ENCODE results near the gene CFL1. TPM values are rescaled to one million over a fixed set of nuclear protein-coding genes. Genes with fewer than 3 reads are reported as not detected.

The CFL1 gene
- total RNA-seq, 4 donors from 2014 or later = 1,308 to 1,852 (median 1,703) TPM

- Histone ChIP-seq H3K36me3 (no peaks in the 10 kb centered on the region), H3K4me1 (peaks cover 39 to 73% (median 58%) of the 10 kb centered on the region in 4 donors), H3K27ac (peak within 1 kb of the TSS; percentile 95 to 99 (median 97)), H3K4me3 (peak within 1 kb of the TSS; percentile 45 to 79 (median 69)), H3K27me3 (no peaks in the 10 kb centered on the region), H3K9me3 (no peaks in the 10 kb centered on the region)
- in situ Hi-C loops (cut with MboI; ENCODE audit: low pct_ligation_motif_present in 1 of 4, low pct_unique_long_range_greater_than_20kb in 1 of 4, low sequenced_read_pairs in 3 of 4) = loop anchor here in 2 of 4 donors (25.0 kb wide), 1 partner anchor 97 kb away; no protein-coding TSS in a partner anchor
- intact Hi-C loops (cut with DNase I; ENCODE audit: low total_unique reads) = no loop called here
- DNase-seq = peak; percentile 99
- WGBS, 2 donors (ENCODE audit: low coverage in 1 of 2) = 1% methylated on average over 27 of the region's 94 CpGs; no CpG with 5 or more reads in 1 of the 2 donors
- TF ChIP-seq EP300 (IDR thresholded peaks at IDR 0.05; ENCODE audit: low read depth) (no peak), POLR2AphosphoS5 (IDR thresholded peaks at IDR 0.05) (peak; percentile 86 to 97 (median 95)), CTCF (IDR thresholded peaks at IDR 0.05) (peak in 3 of 5 experiments; percentile 11 to 48 (median 31)), POLR2A (IDR thresholded peaks at IDR 0.05) (peak; percentile 81)
These were observed 32.6 kb upstream of the CFL1 start, which contains the start of gene CCDC85B for GRCh38 chr11:65890324-65891218. Gene CCDC85B (plus strand): TSS chr11:65890673. CDS start chr11:65890784, 111 bp downstream.

GRCh38 chr11:65888163-65888814 is 30.3 kb upstream of the CFL1 start, which contains the start of gene FIBP:
Gene FIBP (minus strand): TSS chr11:65888471. CDS start chr11:65888418, 53 bp downstream.
- DNase-seq = peak; percentile 98
- Histone ChIP-seq H3K4me1 (peaks cover 36 to 70% (median 55%) of the 10 kb centered on the region in 4 donors), H3K4me3 (peak within 1 kb of the TSS; percentile 50 to 79 (median 54)), H3K9me3 (no peaks in the 10 kb centered on the region), H3K27me3 (no peaks in the 10 kb centered on the region), H3K27ac (peak within 1 kb of the TSS; percentile 95 to 99 (median 97)), H3K36me3 (peaks cover 0 to 4% (median 0%) of the 10 kb centered on the region in 4 donors)
- intact Hi-C loops (cut with DNase I; ENCODE audit: low total_unique reads) = loop anchor here (2.0 kb wide), 1 partner anchor 31 kb away; the partner anchor contains the start of genes C11orf68 and DRAP1
- TF ChIP-seq CTCF (IDR thresholded peaks at IDR 0.05) (peak; percentile 77 to 99 (median 87)), POLR2AphosphoS5 (IDR thresholded peaks at IDR 0.05) (peak; percentile 90 to 97 (median 93)), EP300 (IDR thresholded peaks at IDR 0.05; ENCODE audit: low read depth) (no peak), POLR2A (IDR thresholded peaks at IDR 0.05) (peak; percentile 94)
- 0 to 1% methylated on average over 3 to 53 of the region's 57 CpGs for WGBS, 2 donors (ENCODE audit: low coverage in 1 of 2)
- in situ Hi-C loops (cut with MboI; ENCODE audit: low pct_ligation_motif_present in 1 of 4, low pct_unique_long_range_greater_than_20kb in 1 of 4, low sequenced_read_pairs in 3 of 4) = loop anchor here in 3 of 4 donors (10.0 to 25.0 kb wide), 2 partner anchors 97 to 99 kb away; no protein-coding TSS in a partner anchor

GRCh38 chr11:65887723-65888162 is 29.8 kb upstream of the CFL1 start:
- intact Hi-C loops (cut with DNase I; ENCODE audit: low total_unique reads) (loop anchor here (2.0 kb wide), 1 partner anchor 31 kb away; the partner anchor contains the start of genes C11orf68 and DRAP1), in situ Hi-C loops (cut with MboI; ENCODE audit: low pct_ligation_motif_present in 1 of 4, low pct_unique_long_range_greater_than_20kb in 1 of 4, low sequenced_read_pairs in 3 of 4) (loop anchor here in 3 of 4 donors (10.0 to 25.0 kb wide), 2 partner anchors 97 to 100 kb away; no protein-coding TSS in a partner anchor)
- peaks cover 31 to 65% (median 49%) of the 10 kb centered on the region in 4 donors for H3K4me1 ChIP-seq
- TF ChIP-seq EP300 (IDR thresholded peaks at IDR 0.05; ENCODE audit: low read depth) (no peak), CTCF (IDR thresholded peaks at IDR 0.05) (no peak), POLR2A (IDR thresholded peaks at IDR 0.05) (no peak), POLR2AphosphoS5 (IDR thresholded peaks at IDR 0.05) (no peak)
- H3K4me3 ChIP-seq = peak overlapping the region; percentile 50 to 79 (median 54)
- WGBS, 2 donors (ENCODE audit: low coverage in 1 of 2) = 5% methylated on average over 21 of the region's 23 CpGs; no CpG with 5 or more reads in 1 of the 2 donors
- peak overlapping the region; percentile 95 to 99 (median 97) for H3K27ac ChIP-seq
- no peak for DNase-seq
- H3K9me3 ChIP-seq = no peaks in the 10 kb centered on the region
- H3K27me3 ChIP-seq = no peaks in the 10 kb centered on the region
- peaks cover 0 to 5% (median 0%) of the 10 kb centered on the region in 4 donors for H3K36me3 ChIP-seq
